Measurements from ENCODE around the gene CDHR2.
"Not testable (repeated sequence)": the region's sequence is repeated elsewhere in the genome, so short reads cannot be mapped to it uniquely, and the experiment has no call there.

Gene CDHR2

GRCh38 chr5:176538230-176538988 is 10.7 kb upstream of the CDHR2 start:
- H3K4me3 ChIP-seq (ENCODE audit: low read length) = peak overlapping the region; percentile 99
- no peak for DNase-seq (ENCODE audit: low read depth, low spot score)

GRCh38 chr5:176538989-176539384 is 10.2 kb upstream of the CDHR2 start:
- no peak overlapping the region for H3K4me3 ChIP-seq (ENCODE audit: low read length)
- no peak for DNase-seq (ENCODE audit: low read depth, low spot score)

GRCh38 chr5:176540476-176540899 is 8.7 kb upstream of the CDHR2 start:
- DNase-seq (ENCODE audit: low read depth, low spot score) = no peak
- no peak overlapping the region for H3K4me3 ChIP-seq (ENCODE audit: low read length)

GRCh38 chr5:176540956-176541337 is 8.2 kb upstream of the CDHR2 start:
- DNase-seq (ENCODE audit: low read depth, low spot score) = no peak
- peak overlapping the region; percentile 65 for H3K4me3 ChIP-seq (ENCODE audit: low read length)

DNA sequence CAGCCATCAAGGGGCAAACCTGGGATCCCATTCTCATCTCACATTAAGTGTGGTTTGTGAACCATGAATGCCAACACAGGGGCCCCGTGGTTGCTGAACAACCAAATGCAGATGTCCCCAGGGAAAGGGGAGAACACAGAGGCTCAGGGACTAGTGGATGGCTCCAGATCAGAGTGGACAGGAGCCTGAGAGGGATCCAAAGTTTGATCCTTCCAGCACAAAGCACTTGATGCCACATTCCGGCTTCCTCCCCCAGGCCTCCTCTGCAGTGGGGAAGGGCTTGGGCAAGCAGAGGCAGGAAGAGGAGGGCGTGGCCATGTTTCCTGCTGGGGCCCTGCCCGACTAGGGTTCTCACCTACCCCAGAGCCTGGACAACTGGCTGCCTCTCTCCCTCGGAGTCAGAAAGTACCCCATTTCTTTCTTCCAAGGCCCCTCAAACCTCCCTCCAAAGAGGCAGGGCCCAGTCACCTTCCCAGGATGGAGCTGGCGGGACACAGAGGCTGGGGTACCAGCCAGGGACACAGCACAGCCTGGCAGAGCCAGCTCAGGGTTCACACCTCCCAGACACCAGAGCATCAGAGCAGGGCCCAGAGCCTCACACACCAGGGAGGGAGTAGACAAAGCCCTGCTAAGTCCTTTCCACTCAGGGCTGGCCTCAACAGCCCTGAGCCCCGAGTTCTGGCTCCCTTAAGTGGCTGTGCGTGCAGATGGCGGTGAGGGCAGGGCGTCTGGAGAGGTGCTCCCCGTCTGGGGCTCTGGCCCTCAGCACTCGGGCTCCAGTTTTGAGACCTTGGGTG is 7.6 kb upstream of the CDHR2 start:
- peak; percentile 78 for DNase-seq (ENCODE audit: low read depth, low spot score)
- H3K4me3 ChIP-seq (ENCODE audit: low read length) = peak overlapping the region; percentile 65

DNA sequence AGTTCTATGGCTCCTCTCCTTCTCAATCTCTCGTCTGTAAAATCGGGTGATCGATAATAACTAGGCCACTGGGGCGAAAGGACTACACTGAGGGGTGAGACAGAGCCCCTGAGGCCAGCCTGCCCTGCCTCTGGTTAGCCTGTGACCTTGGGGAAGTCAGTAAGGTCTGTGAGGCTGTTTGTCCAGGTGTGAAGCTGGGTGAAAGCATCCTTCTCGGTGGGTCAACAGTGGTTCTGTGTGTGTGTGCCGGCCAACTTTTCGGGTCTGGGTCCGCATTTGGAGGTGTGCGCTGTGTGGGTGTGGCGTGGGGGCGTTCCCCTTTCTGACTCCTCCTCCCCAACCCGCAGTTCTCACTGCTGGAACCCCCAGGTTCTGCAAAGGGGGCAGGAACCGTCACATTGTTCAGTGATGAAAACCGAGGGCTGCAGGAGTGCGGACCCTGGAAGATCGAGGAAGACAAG is 7.0 kb upstream of the CDHR2 start:
- peak; percentile 50 for DNase-seq (ENCODE audit: low read depth, low spot score)
- H3K4me3 ChIP-seq (ENCODE audit: low read length) = peak overlapping the region; percentile 65

GRCh38 chr5:176542596-176543427 is 6.3 kb upstream of the CDHR2 start:
- no peak for DNase-seq (ENCODE audit: low read depth, low spot score)
- H3K4me3 ChIP-seq (ENCODE audit: low read length) = peak overlapping the region; percentile 65

DNA sequence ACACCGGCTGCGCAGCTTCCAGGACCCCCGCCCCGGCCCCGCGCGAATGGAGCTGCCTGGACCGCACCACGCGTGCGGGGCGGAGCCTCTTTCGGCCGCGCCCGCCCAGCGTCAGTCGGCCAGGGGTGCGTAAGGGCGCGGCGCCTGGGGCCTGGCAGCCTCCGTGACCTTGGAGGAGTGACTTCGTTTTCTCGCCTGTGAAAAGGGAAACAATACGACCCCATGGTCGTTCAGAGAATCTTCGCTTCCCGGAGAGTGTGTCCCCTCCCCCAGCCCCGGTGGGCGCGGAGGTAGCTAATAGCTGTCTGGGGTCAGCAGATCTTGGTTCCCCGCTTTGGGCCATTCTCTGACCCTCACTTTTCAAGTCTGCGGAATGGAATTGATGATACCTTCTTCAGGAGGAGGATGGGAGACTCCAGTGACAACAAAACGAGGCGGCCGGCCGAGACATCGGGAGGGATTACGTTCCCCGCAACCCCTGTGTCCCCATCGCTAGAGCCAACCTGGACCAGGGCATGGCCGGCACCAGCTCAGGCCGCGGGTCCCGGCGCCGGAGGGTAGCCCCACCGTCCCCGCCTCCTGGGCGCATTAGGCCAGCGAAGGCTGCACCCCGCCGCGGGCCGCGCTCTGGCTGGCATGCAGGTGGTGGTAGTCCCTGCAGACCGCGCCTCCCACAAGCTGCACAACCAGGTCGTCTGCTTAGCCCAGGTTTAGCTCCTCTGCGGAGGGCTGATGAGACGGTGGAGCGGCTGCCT is 5.5 kb upstream of the CDHR2 start:
- peak; percentile 60 for DNase-seq (ENCODE audit: low read depth, low spot score)
- H3K4me3 ChIP-seq (ENCODE audit: low read length) = peak overlapping the region; percentile 65

GRCh38 chr5:176545388-176545736 is 3.8 kb upstream of the CDHR2 start:
- no peak overlapping the region for H3K4me3 ChIP-seq (ENCODE audit: low read length)
- DNase-seq (ENCODE audit: low read depth, low spot score) = no peak

DNA sequence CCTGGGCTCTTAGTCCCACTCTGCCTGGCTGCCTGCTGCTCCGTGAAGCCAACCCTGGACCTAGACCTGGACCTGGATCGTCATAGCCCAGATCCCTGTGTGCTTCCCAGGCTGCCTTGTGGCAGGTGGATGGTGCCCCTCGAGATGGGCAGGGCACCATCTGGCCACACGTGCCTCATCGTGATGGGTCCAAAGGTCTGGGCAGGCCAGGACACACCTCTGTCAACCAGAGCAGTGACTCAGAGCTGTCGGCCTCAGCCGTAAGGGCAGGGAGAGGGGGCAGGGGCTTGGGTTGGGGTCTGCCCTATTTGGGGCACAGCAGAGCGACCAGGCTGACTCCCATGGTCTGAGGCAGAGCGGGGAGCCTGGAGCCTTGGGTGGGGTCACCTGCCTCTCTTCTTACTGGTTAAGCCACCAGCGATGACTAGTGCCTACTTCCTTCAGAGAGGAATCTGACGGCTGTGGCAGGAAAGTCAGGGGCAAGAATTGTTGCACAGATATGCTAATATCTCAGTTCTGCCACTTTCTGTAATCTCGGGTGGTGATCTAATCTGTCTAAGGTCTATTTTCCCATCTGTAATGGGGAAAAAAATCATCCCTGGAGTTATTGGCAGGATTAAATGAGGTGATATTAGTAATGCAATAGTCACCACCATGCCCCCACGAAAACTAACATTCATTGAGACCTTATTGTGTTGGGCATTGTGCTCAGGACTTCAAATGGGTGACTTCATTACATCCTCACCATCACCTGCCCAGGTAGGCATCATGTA is 3.2 kb upstream of the CDHR2 start:
- DNase-seq (ENCODE audit: low read depth, low spot score) = no peak
- no peak overlapping the region for H3K4me3 ChIP-seq (ENCODE audit: low read length)

DNA sequence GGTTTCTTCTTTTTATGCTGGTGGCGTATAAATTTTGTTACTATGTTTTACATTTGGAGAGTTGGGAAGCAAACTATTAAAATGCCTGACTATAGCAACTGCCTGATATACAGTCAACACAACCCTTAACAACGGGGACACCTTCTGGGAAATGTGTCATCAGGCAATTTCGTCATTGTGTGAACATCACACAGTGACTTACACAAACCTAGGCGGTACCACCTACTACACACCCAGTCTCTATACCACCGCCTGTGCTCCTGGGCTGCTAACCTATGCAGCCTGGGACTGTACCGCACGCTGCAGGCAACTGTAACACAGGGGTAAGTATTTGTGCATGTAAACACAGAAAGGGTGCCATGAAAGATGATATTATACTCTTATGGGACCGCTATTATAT is 1.3 kb upstream of the CDHR2 start:
- no peak for DNase-seq (ENCODE audit: low read depth, low spot score)
- no peak overlapping the region for H3K4me3 ChIP-seq (ENCODE audit: low read length)

GRCh38 chr5:176549871-176550270 is 729 bp downstream of the CDHR2 start:
- H3K4me3 ChIP-seq (ENCODE audit: low read length) = no peak overlapping the region
- DNase-seq (ENCODE audit: low read depth, low spot score) = no peak

GRCh38 chr5:176550275-176550831 is 1.2 kb downstream of the CDHR2 start:
- H3K4me3 ChIP-seq (ENCODE audit: low read length) = no peak overlapping the region

GRCh38 chr5:176550937-176551336 is 1.8 kb downstream of the CDHR2 start:
- not testable (repeated sequence) for H3K4me3 ChIP-seq (ENCODE audit: low read length)

More at GRCh38 chr5:176550275-176550831, 1.2 kb downstream of the CDHR2 start:
- no peak for DNase-seq (ENCODE audit: low read depth, low spot score)

DNA sequence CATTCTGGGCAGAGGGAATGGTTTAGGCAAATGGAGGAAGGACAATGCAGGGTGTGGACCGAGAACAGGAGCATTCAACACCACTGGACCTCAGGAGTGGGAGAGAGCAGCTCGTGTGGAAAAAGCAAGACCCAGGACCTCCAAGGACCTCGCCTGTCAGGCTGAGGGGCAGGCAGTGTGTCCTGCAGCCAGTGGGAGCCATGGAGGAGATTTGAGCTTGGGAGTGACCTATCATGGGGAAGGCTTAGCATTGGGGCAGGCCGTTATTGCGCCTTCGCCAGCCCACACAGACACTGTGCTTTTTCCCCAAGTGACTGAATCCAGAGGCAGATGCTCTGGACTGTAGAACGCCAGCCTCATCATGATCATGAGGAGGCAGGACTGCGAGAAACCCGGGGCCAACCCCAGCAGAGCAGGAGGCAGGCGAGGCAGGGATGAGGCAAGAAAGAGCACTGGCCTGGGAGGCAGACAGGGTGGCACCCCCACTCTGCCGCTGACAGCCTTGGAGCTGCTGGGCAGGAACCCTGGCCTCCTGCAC is 3.3 kb downstream of the CDHR2 start:
- DNase-seq (ENCODE audit: low read depth, low spot score) = no peak
- no peak overlapping the region for H3K4me3 ChIP-seq (ENCODE audit: low read length)

More at GRCh38 chr5:176550937-176551336, 1.8 kb downstream of the CDHR2 start:
- not testable (repeated sequence) for DNase-seq (ENCODE audit: low read depth, low spot score)

GRCh38 chr5:176553260-176554085 is 4.3 kb downstream of the CDHR2 start:
- H3K4me3 ChIP-seq (ENCODE audit: low read length) = no peak overlapping the region
- no peak for DNase-seq (ENCODE audit: low read depth, low spot score)

- no peak for DNase-seq (ENCODE audit: low read depth, low spot score)
- no peak overlapping the region for H3K4me3 ChIP-seq (ENCODE audit: low read length)
These were observed 8.7 kb downstream of the CDHR2 start for GRCh38 chr5:176557846-176558245.

All from Jurkat, Clone E6-1 (cell line).